Neural progenitor cell (in vitro differentiated cells): ENCODE results near the gene EXOC6B.

Source experiments
- EZH2 ChIP-seq: fragments of 200-600 bp; sonication (generic); IDR thresholded peaks from 2 replicates; pipeline ENCODE4 v1.6.1; 2017; ENCODE audit warnings: antibody characterized with exemption, mild to moderate bottlenecking, moderate library complexity
- TF ChIP-seq, protein P1 (sequence below): fragments of 200-600 bp; sonication (generic); IDR thresholded peaks from 2 replicates; pipeline ENCODE4 v1.5.1; 2017; ENCODE audit warnings: antibody characterized with exemption, mild to moderate bottlenecking

DNA sequence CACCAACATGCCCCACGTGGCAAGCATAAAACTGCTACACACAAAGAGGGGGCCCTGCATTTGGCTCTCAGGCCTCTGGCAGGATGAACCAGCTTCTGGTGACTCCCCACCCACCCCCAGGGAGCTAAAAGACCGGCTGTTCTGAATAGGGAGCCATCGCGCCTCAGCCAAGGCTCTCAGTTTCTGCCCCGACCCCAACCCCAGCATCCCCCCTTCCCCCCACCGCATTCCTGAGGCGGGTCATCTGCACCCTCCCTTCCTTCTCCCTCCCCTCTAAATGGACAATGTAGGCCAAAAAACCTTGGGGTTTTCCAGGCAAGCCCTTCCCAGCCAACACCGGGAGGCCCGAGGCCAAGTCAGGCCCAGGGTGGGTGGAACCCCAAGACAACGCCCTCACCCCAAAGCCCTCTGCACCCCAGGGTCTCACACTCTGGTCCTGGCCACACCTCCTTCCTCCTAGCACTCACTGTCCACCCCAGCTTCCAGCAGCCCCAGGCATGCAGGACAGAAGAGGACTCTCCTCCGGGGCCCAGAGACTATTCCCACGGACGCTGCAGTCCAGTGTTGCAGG is 683.9 kb downstream of the EXOC6B start:
- TF ChIP-seq, protein P1, sequence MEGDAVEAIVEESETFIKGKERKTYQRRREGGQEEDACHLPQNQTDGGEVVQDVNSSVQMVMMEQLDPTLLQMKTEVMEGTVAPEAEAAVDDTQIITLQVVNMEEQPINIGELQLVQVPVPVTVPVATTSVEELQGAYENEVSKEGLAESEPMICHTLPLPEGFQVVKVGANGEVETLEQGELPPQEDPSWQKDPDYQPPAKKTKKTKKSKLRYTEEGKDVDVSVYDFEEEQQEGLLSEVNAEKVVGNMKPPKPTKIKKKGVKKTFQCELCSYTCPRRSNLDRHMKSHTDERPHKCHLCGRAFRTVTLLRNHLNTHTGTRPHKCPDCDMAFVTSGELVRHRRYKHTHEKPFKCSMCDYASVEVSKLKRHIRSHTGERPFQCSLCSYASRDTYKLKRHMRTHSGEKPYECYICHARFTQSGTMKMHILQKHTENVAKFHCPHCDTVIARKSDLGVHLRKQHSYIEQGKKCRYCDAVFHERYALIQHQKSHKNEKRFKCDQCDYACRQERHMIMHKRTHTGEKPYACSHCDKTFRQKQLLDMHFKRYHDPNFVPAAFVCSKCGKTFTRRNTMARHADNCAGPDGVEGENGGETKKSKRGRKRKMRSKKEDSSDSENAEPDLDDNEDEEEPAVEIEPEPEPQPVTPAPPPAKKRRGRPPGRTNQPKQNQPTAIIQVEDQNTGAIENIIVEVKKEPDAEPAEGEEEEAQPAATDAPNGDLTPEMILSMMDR, result no peak
- TF ChIP-seq EZH2, result no peak
